Hair follicular keratinocyte (primary cell): Measurements from ENCODE around the gene CRK. TPM values are rescaled to one million over a fixed set of nuclear protein-coding genes. Genes with fewer than 3 reads are reported as not detected.

ENCODE experiments used
- total RNA-seq: library from RNA; depleted of rRNA; stranded (reverse); fragments of >200 nt; gene quantifications from 2 replicates; pipeline ENCODE4 v1.2.3, GENCODE V29; 2015

Gene CRK
- 69.3 and 76.5 TPM in 2 replicates for total RNA-seq

DNA sequence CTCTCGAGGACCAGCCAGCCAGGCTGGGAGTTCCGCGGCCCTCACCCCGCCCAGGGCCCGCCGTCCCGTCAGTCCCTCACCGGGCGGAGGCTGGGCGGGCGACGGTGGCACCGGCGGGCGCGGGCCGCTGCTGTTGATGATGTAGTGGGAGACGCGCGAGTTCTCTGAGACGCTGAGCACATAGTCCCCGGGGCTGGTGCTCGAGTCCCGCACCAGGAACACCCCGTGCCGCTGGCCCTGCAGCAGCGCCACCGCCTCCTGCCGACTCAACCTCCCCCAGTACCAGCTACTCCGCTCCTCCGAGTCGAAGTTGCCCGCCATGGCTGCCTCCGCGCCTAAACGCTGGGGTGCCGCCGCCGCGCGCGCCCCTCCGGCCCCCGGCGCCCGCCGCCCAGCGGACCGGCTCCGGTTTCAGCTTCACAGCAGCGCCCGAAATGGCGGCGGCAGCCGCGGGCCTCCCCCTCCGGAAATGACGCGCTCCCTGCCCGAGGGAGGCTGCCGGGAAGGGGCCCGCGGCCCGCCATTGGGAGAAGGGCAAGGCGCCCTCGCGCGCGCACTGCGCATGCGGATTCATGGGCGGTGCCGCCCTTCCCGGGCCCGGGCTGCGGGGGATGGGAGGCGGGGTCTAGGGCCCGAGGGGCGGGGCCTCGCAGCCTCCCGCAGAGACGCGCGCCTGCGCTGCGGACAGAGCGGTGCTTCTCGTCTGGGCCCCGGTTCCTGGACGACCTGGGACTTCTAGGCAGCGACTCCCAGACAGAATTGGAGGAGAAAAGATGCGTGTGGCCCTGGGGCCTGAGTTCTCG lies at the start of gene CRK:
TSS of gene CRK (minus strand) at position 436 of the 803 bp plus-strand sequence. CDS start at position 321, 115 bp downstream.

GRCh38 chr17:1492249-1493206 lies 36.5 kb upstream of the CRK start, which contains the start of gene MYO1C:
MYO1C (minus strand) TSS chr17:1492686; CDS start chr17:1492487, 199 bp downstream.

DNA sequence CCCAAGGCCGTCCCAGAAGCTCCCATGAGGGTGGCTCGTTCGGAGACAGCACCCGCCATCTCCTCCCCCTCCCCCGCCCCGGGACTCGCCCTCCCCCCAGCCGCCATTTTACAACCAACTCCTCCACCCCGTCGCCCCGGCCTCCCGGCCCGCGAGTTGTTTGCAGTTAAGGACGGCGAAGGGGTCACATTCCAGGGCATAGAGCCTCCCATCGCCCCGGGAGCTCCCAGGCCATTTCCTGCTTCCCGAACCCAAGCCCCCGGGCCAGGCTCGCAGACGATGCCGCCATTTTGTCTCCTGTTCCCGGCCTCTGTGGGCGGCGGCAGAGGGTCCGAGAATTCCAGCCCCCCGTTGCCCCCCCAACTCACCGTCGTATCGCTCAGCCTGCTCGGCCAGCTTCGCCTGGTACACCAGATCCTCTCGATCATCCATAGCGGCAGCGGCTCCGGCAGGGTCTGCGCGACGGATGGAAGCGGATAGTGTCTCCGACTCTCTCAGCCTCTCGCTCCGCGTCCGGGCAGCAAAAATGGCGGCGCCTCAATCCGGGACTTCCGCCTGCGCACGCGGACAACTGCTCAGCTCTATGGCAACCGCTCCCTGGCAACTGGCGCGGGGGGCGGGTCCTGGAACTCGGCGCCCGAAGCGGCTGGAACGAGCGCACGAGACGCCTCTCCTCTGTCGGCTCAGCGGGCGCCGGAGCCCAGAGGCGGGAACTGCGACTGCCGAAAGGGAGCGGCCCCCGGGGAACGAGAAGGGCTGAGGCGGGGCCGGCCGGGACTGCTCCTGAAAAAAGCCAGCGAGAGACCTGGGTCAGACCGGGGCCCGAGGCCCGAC lies 56.1 kb downstream of the CRK start, which contains the start of gene YWHAE:
TSS of gene YWHAE (minus strand) at position 544 of the 834 bp plus-strand sequence. CDS start at position 432, 112 bp downstream.

Other genes starting within 250 kb of the CRK start
- gene BHLHA9, start 185.8 kb downstream of the CRK start, total RNA-seq, result not detected in 2 replicates
- gene TRARG1, start 176.6 kb downstream of the CRK start, total RNA-seq, result not detected in 2 replicates
- gene YWHAE, start 56.0 kb downstream of the CRK start, total RNA-seq, result 727 and 935 TPM in 2 replicates
- 95.3 and 137 TPM in 2 replicates for gene MYO1C, start 36.5 kb upstream of the CRK start, total RNA-seq
- gene INPP5K, start 60.4 kb upstream of the CRK start, total RNA-seq, result 16.0 and 37.3 TPM in 2 replicates
- 21.1 and 32.9 TPM in 2 replicates for gene PITPNA, start 106.6 kb upstream of the CRK start, total RNA-seq
- gene SLC43A2, start 172.6 kb upstream of the CRK start, total RNA-seq, result 9.1 and 14.0 TPM in 2 replicates
- 0.16 TPM in 1 of 2 replicates, not detected in the other for gene SCARF1, start 189.5 kb upstream of the CRK start, total RNA-seq
- 7.9 and 11.1 TPM in 2 replicates for gene RILP, start 193.6 kb upstream of the CRK start, total RNA-seq
- gene PRPF8, start 228.6 kb upstream of the CRK start, total RNA-seq, result 110 and 129 TPM in 2 replicates